Loucy (cell line): ENCODE results near the gene CD4.
A peak's percentile ranks its signal among the peaks of the same experiment; 100 is the strongest.

Experiments
- H2AFZ ChIP-seq: fragments of 200-600 bp; sonication (generic); 2 replicates; pipeline ENCODE4 v1.6.0; 2016; ENCODE audit warnings: antibody characterized with exemption, mild to moderate bottlenecking, low read length, moderate library complexity
- H3F3A ChIP-seq: fragments of 200-600 bp; 2 replicates; pipeline ENCODE4 v1.6.0; 2016; ENCODE audit warnings: antibody characterized with exemption, low read depth, mild to moderate bottlenecking
- H3K27me3 ChIP-seq: fragments of 200-600 bp; sonication (generic); 2 replicates; pipeline ENCODE4 v1.6.1; 2014; ENCODE audit warnings: low read length, mild to moderate bottlenecking; ENCODE audit not compliant: insufficient read depth, poor library complexity, severe bottlenecking
- H3K36me3 ChIP-seq: fragments of 200-600 bp; sonication (generic); 2 replicates; pipeline ENCODE4 v1.6.1; 2016; ENCODE audit warnings: low read length; ENCODE audit not compliant: insufficient read depth
- H3K4me1 ChIP-seq: fragments of 200-600 bp; sonication (generic); 2 replicates; pipeline ENCODE4 v1.5.1; 2014; ENCODE audit warnings: low read length, mild to moderate bottlenecking; ENCODE audit not compliant: insufficient read depth, poor library complexity, severe bottlenecking
- H3K4me2 ChIP-seq: fragments of 200-600 bp; sonication (generic); 2 replicates; pipeline ENCODE4 v1.6.0; 2014; ENCODE audit warnings: antibody characterized with exemption, low read length, low read depth, mild to moderate bottlenecking; ENCODE audit not compliant: poor library complexity, severe bottlenecking
- H3K4me3 ChIP-seq: fragments of 200-600 bp; sonication (generic); 2 replicates; pipeline ENCODE4 v1.5.1; 2014; ENCODE audit warnings: low read length, mild to moderate bottlenecking, mixed read lengths; ENCODE audit not compliant: poor library complexity, severe bottlenecking
- H3K79me2 ChIP-seq: fragments of 200-600 bp; sonication (generic); 2 replicates; pipeline ENCODE4 v1.6.1; 2014; ENCODE audit warnings: low read length; ENCODE audit not compliant: insufficient read depth
- H3K9ac ChIP-seq: fragments of 200-600 bp; sonication (generic); 2 replicates; pipeline ENCODE4 v1.6.0; 2014; ENCODE audit warnings: mild to moderate bottlenecking, low read depth, low read length, moderate library complexity; ENCODE audit not compliant: poor library complexity, severe bottlenecking
- H3K9me2 ChIP-seq: fragments of 200-600 bp; sonication (generic); replicated peaks from 2 replicates; pipeline ENCODE4 v1.6.1; 2016; ENCODE audit warnings: low read depth, low read length, mixed read lengths
- H3K9me3 ChIP-seq: fragments of 200-600 bp; sonication (generic); 2 replicates; pipeline ENCODE4 v1.6.1; 2014; ENCODE audit warnings: mild to moderate bottlenecking, antibody characterized with exemption, low read length, low read depth; ENCODE audit not compliant: insufficient read depth
- H4K20me1 ChIP-seq: fragments of 200-600 bp; sonication (generic); 2 replicates; pipeline ENCODE4 v1.6.0; 2014; ENCODE audit warnings: antibody characterized with exemption, low read length, mild to moderate bottlenecking; ENCODE audit not compliant: insufficient read depth, poor library complexity, severe bottlenecking
- CTCF ChIP-seq: fragments of 200-600 bp; sonication (generic); conservative IDR thresholded peaks from 2 replicates; pipeline ENCODE4 v1.5.1; 2014; ENCODE audit warnings: mild to moderate bottlenecking, antibody characterized with exemption, low read length
- EZH2phosphoT487 ChIP-seq: fragments of 200-600 bp; IDR thresholded peaks from 2 replicates; pipeline ENCODE4 v1.6.1; 2018; ENCODE audit warnings: antibody characterized with exemption, mild to moderate bottlenecking, moderate library complexity, borderline replicate concordance

Gene CD4

GRCh38 chr12:6824901-6825381 is 35.6 kb downstream of the CD4 start:
- H3K9ac ChIP-seq, result no peak overlapping the region

GRCh38 chr12:6825398-6826124 is 36.2 kb downstream of the CD4 start:
- Histone ChIP-seq H3F3A (no peaks in the 10 kb centered on the region), H4K20me1 (no peaks in the 10 kb centered on the region), H3K79me2 (peaks cover 25% of the 10 kb centered on the region; the same call in 1 of the 2 replicates), H3K27me3 (no peaks in the 10 kb centered on the region), H3K4me1 (peaks cover 33% of the 10 kb centered on the region), H2AFZ (no peak overlapping the region), H3K9me2 (no peaks in the 10 kb centered on the region), H3K9ac (no peak overlapping the region), H3K36me3 (no peaks in the 10 kb centered on the region), H3K9me3 (no peaks in the 10 kb centered on the region), H3K4me3 (no peak overlapping the region), H3K4me2 (no peak overlapping the region)
- TF ChIP-seq EZH2phosphoT487 (no peak), CTCF (peak; percentile 84)

More at GRCh38 chr12:6824901-6825381, 35.6 kb downstream of the CD4 start:
- H3K79me2 ChIP-seq, result peaks cover 19% of the 10 kb centered on the region; the same call in 1 of the 2 replicates
- no peak overlapping the region for H3K4me2 ChIP-seq
- no peak overlapping the region for H2AFZ ChIP-seq
- H3K9me2 ChIP-seq, result no peaks in the 10 kb centered on the region
- H4K20me1 ChIP-seq, result no peaks in the 10 kb centered on the region
- peaks cover 30% of the 10 kb centered on the region for H3K4me1 ChIP-seq
- no peaks in the 10 kb centered on the region for H3K27me3 ChIP-seq
- no peaks in the 10 kb centered on the region for H3K9me3 ChIP-seq
- H3F3A ChIP-seq, result no peaks in the 10 kb centered on the region
- TF ChIP-seq CTCF (no peak), EZH2phosphoT487 (no peak)
- no peaks in the 10 kb centered on the region for H3K36me3 ChIP-seq
- no peak overlapping the region for H3K4me3 ChIP-seq

- no peak for TF ChIP-seq EZH2phosphoT487
- TF ChIP-seq CTCF, result no peak
- Histone ChIP-seq H2AFZ (no peak overlapping the region), H3K9me2 (no peaks in the 10 kb centered on the region), H3K9ac (no peak overlapping the region), H3K36me3 (no peaks in the 10 kb centered on the region), H3K4me3 (no peak overlapping the region), H3K4me2 (no peak overlapping the region), H3K79me2 (peaks cover 25% of the 10 kb centered on the region; the same call in 1 of the 2 replicates), H3F3A (no peaks in the 10 kb centered on the region), H4K20me1 (no peaks in the 10 kb centered on the region), H3K9me3 (no peaks in the 10 kb centered on the region), H3K4me1 (peaks cover 28% of the 10 kb centered on the region), H3K27me3 (no peaks in the 10 kb centered on the region)
Observed at GRCh38 chr12:6826125-6826733, 36.9 kb downstream of the CD4 start.
